HepG2 (cell line): ENCODE measurements around the gene GPT2. TPM values are rescaled to one million over a fixed set of nuclear protein-coding genes. Genes with fewer than 3 reads are reported as not detected.

Source experiments
- HNF1B ChIP-seq: sonication (generic); formaldehyde crosslinking; IDR thresholded peaks from 2 replicates; pipeline ENCODE4 v1.5.1; 2020; ENCODE audit warnings: mild to moderate bottlenecking, moderate library complexity, missing genetic modification reagents
- KLF12 ChIP-seq: sonication (generic); formaldehyde crosslinking; IDR thresholded peaks from 2 replicates; pipeline ENCODE4 v1.4.0; 2020; ENCODE audit warnings: missing genetic modification reagents, borderline replicate concordance
- PAXIP1 ChIP-seq: sonication (generic); formaldehyde crosslinking; conservative IDR thresholded peaks from 2 replicates; pipeline ENCODE4 v1.4.0; 2020; ENCODE audit warnings: mild to moderate bottlenecking, missing genetic modification reagents, moderate library complexity
- PITX1 ChIP-seq: sonication (generic); formaldehyde crosslinking; IDR thresholded peaks from 2 replicates; pipeline ENCODE4 v1.5.1; 2020; ENCODE audit warnings: mild to moderate bottlenecking, missing genetic modification reagents
- ZNF138 ChIP-seq: sonication (generic); formaldehyde crosslinking; IDR thresholded peaks from 2 replicates; pipeline ENCODE4 v1.5.0; 2020; ENCODE audit warnings: mild to moderate bottlenecking, low read depth, missing genetic modification reagents
- ZNF280D ChIP-seq: sonication (generic); formaldehyde crosslinking; IDR thresholded peaks from 2 replicates; pipeline ENCODE4 v1.5.1; 2020; ENCODE audit warnings: mild to moderate bottlenecking, missing genetic modification reagents
- ZNF546 ChIP-seq: sonication (generic); formaldehyde crosslinking; conservative IDR thresholded peaks from 2 replicates; pipeline ENCODE4 v1.8.1; 2023; ENCODE audit warnings: mild to moderate bottlenecking, missing genetic modification reagents
- ZNF660 ChIP-seq: sonication (generic); formaldehyde crosslinking; IDR thresholded peaks from 2 replicates; pipeline ENCODE4 v1.5.1; 2020; ENCODE audit warnings: mild to moderate bottlenecking, low read depth, missing genetic modification reagents, borderline replicate concordance
- ZNF761 ChIP-seq: sonication (generic); formaldehyde crosslinking; conservative IDR thresholded peaks from 2 replicates; pipeline ENCODE4 v1.4.0; 2020; ENCODE audit warnings: mild to moderate bottlenecking, missing genetic modification reagents
- polyA plus RNA-seq, 8 experiments: library from polyadenylated mRNA; depleted of rRNA in 3 of 8; stranded (reverse) in 7 of 8; unstranded in 1 of 8; fragments of >200 nt; fragmentation: Illumina TruSeq in 4 of 8; extraction: Trizol in 4 of 8; gene quantifications; 2 replicates each; pipeline versions ENCODE4 v1.2.1 to v1.2.3, GENCODE V29; 2011 to 2016; ENCODE audit warnings: low read depth in 4 of 8, missing spikeins in 1 of 8, mixed read lengths in 1 of 8; ENCODE audit not compliant: insufficient read depth in 1 of 8
- total RNA-seq, 5 experiments: library from RNA; depleted of rRNA; stranded (reverse); fragments of >200 nt; fragmentation: Illumina TruSeq; extraction: Trizol; gene quantifications; 2 replicates each; pipeline ENCODE4 v1.2.3, GENCODE V29; 2016; ENCODE audit warnings: low read depth in 1 of 5

The GPT2 gene
- total and polyA plus RNA-seq, 2 of the 13 experiments (the other 11 are each of a cell fraction or from before 2014, with no cell fraction given): 138 to 267 TPM

- TF ChIP-seq PAXIP1 (CRISPR knock-in tag) (peak; percentile 67), ZNF280D (CRISPR knock-in tag) (peak; percentile 67; the same call in 1 of the 2 replicates), PITX1 (peak; percentile 40; the same call in 1 of the 2 replicates), KLF12 (no peak), HNF1B (CRISPR knock-in tag) (peak; percentile 19; the same call in 1 of the 2 replicates), ZNF138 (CRISPR knock-in tag) (no peak), ZNF761 (no peak), ZNF660 (CRISPR knock-in tag) (no peak), ZNF546 (no peak)
- TF ChIP-seq, all 625 proteins: peak for 36
These were observed 28.8 kb upstream of the GPT2 start (continued) for GRCh38 chr16:46855389-46855788.
